GM23338 (cell line): ENCODE results near the gene CNGB1. TPM values are rescaled to one million over a fixed set of nuclear protein-coding genes. Genes with fewer than 3 reads are reported as not detected.

Source experiments
- ATAC-seq: fragments of 200-7000 bp; cut with Tn5 transposase; 3 replicates; pipeline ENCODE4 v1.9.1; 2020
- DNase-seq: peaks from one replicate; pipeline ENCODE4 v3.0.0-alpha.2; 2015; ENCODE audit warnings: low spot score
- H2AFZ ChIP-seq: fragments of 200-600 bp; sonication (generic); 2 replicates; pipeline ENCODE4 v1.8.0; 2016; ENCODE audit warnings: antibody characterized with exemption, mild to moderate bottlenecking, moderate library complexity
- H3F3A ChIP-seq: fragments of 200-600 bp; sonication (generic); replicated peaks from 2 replicates; pipeline ENCODE4 v1.8.0; 2017; ENCODE audit warnings: antibody characterized with exemption, mixed run types, low read depth
- H3K27ac ChIP-seq: fragments of 200-600 bp; sonication (generic); 2 replicates; pipeline ENCODE4 v1.6.1; 2016; ENCODE audit warnings: low read depth
- H3K27me3 ChIP-seq: fragments of 200-600 bp; sonication (generic); 2 replicates; pipeline ENCODE4 v1.8.0; 2016; ENCODE audit warnings: mild to moderate bottlenecking, mixed run types, moderate library complexity; ENCODE audit not compliant: insufficient read depth
- H3K36me3 ChIP-seq: fragments of 200-600 bp; sonication (generic); 2 replicates; pipeline ENCODE4 v1.8.0; 2016; ENCODE audit warnings: mild to moderate bottlenecking; ENCODE audit not compliant: insufficient read depth
- H3K4me1 ChIP-seq: fragments of 200-600 bp; sonication (generic); 2 replicates; pipeline ENCODE4 v1.8.0; 2016; ENCODE audit warnings: mild to moderate bottlenecking, moderate library complexity; ENCODE audit not compliant: insufficient read depth
- H3K4me2 ChIP-seq: fragments of 200-600 bp; sonication (generic); 2 replicates; pipeline ENCODE4 v1.7.1; 2017; ENCODE audit warnings: mixed run types
- H3K4me3 ChIP-seq: fragments of 200-600 bp; sonication (generic); 2 replicates; pipeline ENCODE4 v1.6.1; 2016; ENCODE audit warnings: mixed run types
- H3K79me2 ChIP-seq: fragments of 200-600 bp; sonication (generic); replicated peaks from 2 replicates; pipeline ENCODE4 v1.8.0; 2017; ENCODE audit warnings: mild to moderate bottlenecking; ENCODE audit not compliant: insufficient read depth
- H3K9me2 ChIP-seq: fragments of 200-600 bp; sonication (generic); 2 replicates; pipeline ENCODE4 v1.8.0; 2017; ENCODE audit not compliant: insufficient read depth
- H4K20me1 ChIP-seq: fragments of 200-600 bp; sonication (generic); replicated peaks from 2 replicates; pipeline ENCODE4 v1.8.0; 2017; ENCODE audit warnings: mild to moderate bottlenecking; ENCODE audit not compliant: insufficient read depth
- H3K27ac Mint-ChIP-seq: 2 replicates; pipeline ENCODE4 v1.8.0; 2020; ENCODE audit warnings: inconsistent platforms, mild to moderate bottlenecking, moderate library complexity, mixed read lengths
- H3K27me3 Mint-ChIP-seq: 3 replicates; pipeline ENCODE4 v1.8.0; 2022; ENCODE audit warnings: low read depth, mild to moderate bottlenecking, moderate library complexity, mixed read lengths, inconsistent platforms; ENCODE audit not compliant: insufficient read depth, poor library complexity
- H3K36me3 Mint-ChIP-seq: 3 replicates; pipeline ENCODE4 v1.8.0; 2021; ENCODE audit warnings: low read depth, mild to moderate bottlenecking, inconsistent platforms, moderate library complexity, mixed read lengths
- H3K4me1 Mint-ChIP-seq: 3 replicates; pipeline ENCODE4 v1.8.0; 2020; ENCODE audit warnings: mild to moderate bottlenecking, inconsistent platforms, mixed read lengths
- H3K4me3 Mint-ChIP-seq: 3 replicates; pipeline ENCODE4 v1.8.0; 2021; ENCODE audit warnings: moderate library complexity, mild to moderate bottlenecking, inconsistent platforms, mixed read lengths
- H3K9me3 Mint-ChIP-seq: 3 replicates; pipeline ENCODE4 v1.8.0; 2020; ENCODE audit warnings: moderate library complexity, mild to moderate bottlenecking, inconsistent platforms, mixed read lengths
- CREB1 ChIP-seq: fragments of 250-450 bp; sonication (Bioruptor Pico); IDR thresholded peaks from 2 replicates; pipeline ENCODE4 v1.5.0; 2020; ENCODE audit warnings: low read depth, mild to moderate bottlenecking, moderate library complexity
- EZH2 ChIP-seq: fragments of 200-600 bp; sonication (generic); IDR thresholded peaks from one replicate; pipeline ENCODE4 v1.8.0; 2017; ENCODE audit warnings: antibody characterized with exemption, mild to moderate bottlenecking, low read depth; ENCODE audit not compliant: unreplicated experiment
- EZH2phosphoT487 ChIP-seq: fragments of 200-600 bp; sonication (generic); IDR thresholded peaks from one replicate; pipeline ENCODE4 v1.8.1; 2018; ENCODE audit warnings: antibody characterized with exemption; ENCODE audit not compliant: unreplicated experiment
- NANOG ChIP-seq: IDR thresholded peaks from 2 replicates; pipeline ENCODE4 v1.6.1; 2016; ENCODE audit warnings: antibody characterized with exemption, borderline replicate concordance
- POLR2AphosphoS5 ChIP-seq: IDR thresholded peaks from 2 replicates; pipeline ENCODE4 v1.6.1; 2016; ENCODE audit warnings: antibody characterized with exemption, low read depth
- STAT1 ChIP-seq: IDR thresholded peaks from one replicate; pipeline ENCODE4 v1.6.1; 2016; ENCODE audit warnings: antibody characterized with exemption; ENCODE audit not compliant: unreplicated experiment
- ZNF114 ChIP-seq: fragments of 250-450 bp; sonication (Bioruptor Pico); IDR thresholded peaks from 2 replicates; pipeline ENCODE4 v1.5.0; 2020; ENCODE audit warnings: mild to moderate bottlenecking, moderate library complexity
- ZNF331 ChIP-seq: fragments of 250-450 bp; sonication (Bioruptor Pico); IDR thresholded peaks from 2 replicates; pipeline ENCODE4 v1.5.0; 2020; ENCODE audit warnings: low read depth, mild to moderate bottlenecking, moderate library complexity
- polyA plus RNA-seq: library from polyadenylated mRNA; unstranded; fragments of >200 nt; fragmentation: Nextera tagmentation; extraction: Ambion mirVana; gene quantifications from 2 replicates; pipeline ENCODE4 v1.2.1, GENCODE V29; 2016
- total RNA-seq: library from RNA; depleted of rRNA; stranded (reverse); fragments of >200 nt; shearing (Covaris generic); gene quantifications from 2 replicates; pipeline ENCODE4 v1.2.3, GENCODE V29; 2014
- TF ChIP-seq, protein P1 (sequence below): IDR thresholded peaks from 2 replicates; pipeline ENCODE4 v1.6.1; 2016; ENCODE audit warnings: antibody characterized with exemption
- TF ChIP-seq, protein P2 (sequence below), 2 experiments: fragments of 200-600 bp in 1 of 2; sonication (generic) in 1 of 2; conservative IDR thresholded peaks; 2 replicates each; pipeline versions ENCODE4 v1.5.1 to v1.6.1; 2016 to 2017; ENCODE audit warnings: antibody characterized with exemption in 2 of 2, low read depth in 2 of 2, mild to moderate bottlenecking in 2 of 2, moderate library complexity in 1 of 2
- TF ChIP-seq, protein P3 (sequence below): IDR thresholded peaks from one replicate; pipeline ENCODE4 v1.6.1; 2018; ENCODE audit warnings: antibody characterized with exemption; ENCODE audit not compliant: unreplicated experiment

The CNGB1 gene
- total and polyA plus RNA-seq, 2 experiments from 2014 or later, result not detected

DNA sequence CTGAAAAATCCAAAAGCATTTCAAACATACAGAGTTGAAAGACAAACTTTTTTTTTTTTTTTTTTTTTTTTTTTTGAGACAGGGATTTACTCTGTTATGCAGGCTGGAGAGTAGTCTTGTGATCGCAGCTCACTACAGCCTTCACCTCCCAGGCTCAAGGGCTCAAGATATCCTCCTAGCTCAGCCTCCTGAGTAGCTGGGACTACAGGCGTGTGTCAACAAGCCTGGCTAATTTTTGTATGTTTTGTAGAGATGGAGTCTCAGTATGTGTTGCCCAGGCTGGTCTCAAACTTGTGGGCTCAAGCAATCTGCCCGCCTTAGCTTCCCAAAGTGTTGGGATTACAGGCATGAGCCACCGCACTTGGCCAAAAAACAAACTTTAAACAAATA, 104.4 kb downstream of the CNGB1 start:
- Histone ChIP-seq H4K20me1 (no peaks in the 10 kb centered on the region), H3K27ac (no peak overlapping the region), H3K4me1 (peaks cover 25% of the 10 kb centered on the region), H3K79me2 (no peaks in the 10 kb centered on the region), H3K4me3 (no peak overlapping the region), H3K4me2 (no peak overlapping the region), H3K36me3 (no peaks in the 10 kb centered on the region), H3K27me3 (no peaks in the 10 kb centered on the region), H2AFZ (no peak overlapping the region), H3F3A (no peaks in the 10 kb centered on the region), H3K9me2 (no peaks in the 10 kb centered on the region)
- peaks cover 23% of the 10 kb centered on the region for H3K4me1 Mint-ChIP-seq
- ATAC-seq (no peak), DNase-seq (no peak)
- H3K4me3 Mint-ChIP-seq, result no peak overlapping the region
- TF ChIP-seq, protein P1, sequence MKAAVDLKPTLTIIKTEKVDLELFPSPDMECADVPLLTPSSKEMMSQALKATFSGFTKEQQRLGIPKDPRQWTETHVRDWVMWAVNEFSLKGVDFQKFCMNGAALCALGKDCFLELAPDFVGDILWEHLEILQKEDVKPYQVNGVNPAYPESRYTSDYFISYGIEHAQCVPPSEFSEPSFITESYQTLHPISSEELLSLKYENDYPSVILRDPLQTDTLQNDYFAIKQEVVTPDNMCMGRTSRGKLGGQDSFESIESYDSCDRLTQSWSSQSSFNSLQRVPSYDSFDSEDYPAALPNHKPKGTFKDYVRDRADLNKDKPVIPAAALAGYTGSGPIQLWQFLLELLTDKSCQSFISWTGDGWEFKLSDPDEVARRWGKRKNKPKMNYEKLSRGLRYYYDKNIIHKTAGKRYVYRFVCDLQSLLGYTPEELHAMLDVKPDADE, result no peak
- TF ChIP-seq STAT1, result no peak
- peaks cover 4% of the 10 kb centered on the region for H3K27me3 Mint-ChIP-seq
- no peaks in the 10 kb centered on the region for H3K36me3 Mint-ChIP-seq
- no peak overlapping the region for H3K27ac Mint-ChIP-seq
- H3K9me3 Mint-ChIP-seq, result no peaks in the 10 kb centered on the region

DNA sequence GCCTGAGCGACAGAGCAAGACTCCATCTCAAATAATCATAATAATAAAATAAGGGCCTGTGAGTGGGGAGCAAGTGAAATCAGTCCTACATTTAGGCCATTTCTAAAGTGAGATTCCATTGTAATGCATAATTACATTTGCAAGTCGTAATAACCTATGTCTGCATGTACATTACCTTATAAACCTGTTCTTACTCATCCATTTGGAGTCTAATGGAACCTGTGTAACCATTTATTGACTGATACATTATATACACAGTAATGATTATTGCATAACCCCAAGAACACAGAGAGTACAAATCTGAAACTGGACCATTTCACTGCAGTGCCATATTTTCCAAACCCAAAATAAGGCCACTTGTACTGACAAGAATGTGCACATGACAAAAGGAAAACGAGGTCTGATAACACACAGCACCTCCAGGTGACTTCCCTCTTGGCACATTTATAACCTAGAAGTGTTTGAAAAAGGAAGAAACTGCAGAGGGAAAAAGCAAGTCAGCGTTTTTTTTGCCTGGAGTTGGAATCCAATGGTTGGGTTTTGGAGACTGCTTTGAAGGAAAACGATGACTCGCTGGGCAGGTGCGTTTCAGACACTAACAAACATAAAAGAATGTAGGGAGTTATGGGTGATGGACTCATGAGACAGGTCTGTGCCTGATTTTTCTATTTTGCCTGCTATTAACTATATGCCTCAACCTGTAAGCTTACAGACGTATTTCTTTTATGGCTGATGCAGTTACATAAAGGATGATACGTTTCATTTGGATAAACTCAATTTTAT, 105.0 kb downstream of the CNGB1 start:
- H3K4me3 Mint-ChIP-seq, result no peak overlapping the region

More for the DNA sequence above, 105.0 kb downstream of the CNGB1 start:
- Histone ChIP-seq H3K27me3 (no peaks in the 10 kb centered on the region), H3K4me2 (no peak overlapping the region), H4K20me1 (no peaks in the 10 kb centered on the region), H3K4me3 (no peak overlapping the region), H3K79me2 (no peaks in the 10 kb centered on the region), H3K9me2 (no peaks in the 10 kb centered on the region), H3K36me3 (no peaks in the 10 kb centered on the region), H3K27ac (no peak overlapping the region), H3F3A (no peaks in the 10 kb centered on the region), H2AFZ (no peak overlapping the region), H3K4me1 (peaks cover 25% of the 10 kb centered on the region)
- Mint-ChIP-seq H3K4me1 (peaks cover 23% of the 10 kb centered on the region), H3K36me3 (no peaks in the 10 kb centered on the region), H3K27ac (no peak overlapping the region), H3K27me3 (peaks cover 4% of the 10 kb centered on the region), H3K9me3 (no peaks in the 10 kb centered on the region)
- no peak for DNase-seq
- TF ChIP-seq EZH2phosphoT487, result no peak
- TF ChIP-seq EZH2, result no peak
- no peak for TF ChIP-seq NANOG
- no peak for TF ChIP-seq CREB1 (CRISPR knock-in tag)
- TF ChIP-seq ZNF114, result no peak
- TF ChIP-seq, protein P2, sequence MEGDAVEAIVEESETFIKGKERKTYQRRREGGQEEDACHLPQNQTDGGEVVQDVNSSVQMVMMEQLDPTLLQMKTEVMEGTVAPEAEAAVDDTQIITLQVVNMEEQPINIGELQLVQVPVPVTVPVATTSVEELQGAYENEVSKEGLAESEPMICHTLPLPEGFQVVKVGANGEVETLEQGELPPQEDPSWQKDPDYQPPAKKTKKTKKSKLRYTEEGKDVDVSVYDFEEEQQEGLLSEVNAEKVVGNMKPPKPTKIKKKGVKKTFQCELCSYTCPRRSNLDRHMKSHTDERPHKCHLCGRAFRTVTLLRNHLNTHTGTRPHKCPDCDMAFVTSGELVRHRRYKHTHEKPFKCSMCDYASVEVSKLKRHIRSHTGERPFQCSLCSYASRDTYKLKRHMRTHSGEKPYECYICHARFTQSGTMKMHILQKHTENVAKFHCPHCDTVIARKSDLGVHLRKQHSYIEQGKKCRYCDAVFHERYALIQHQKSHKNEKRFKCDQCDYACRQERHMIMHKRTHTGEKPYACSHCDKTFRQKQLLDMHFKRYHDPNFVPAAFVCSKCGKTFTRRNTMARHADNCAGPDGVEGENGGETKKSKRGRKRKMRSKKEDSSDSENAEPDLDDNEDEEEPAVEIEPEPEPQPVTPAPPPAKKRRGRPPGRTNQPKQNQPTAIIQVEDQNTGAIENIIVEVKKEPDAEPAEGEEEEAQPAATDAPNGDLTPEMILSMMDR (conservative IDR thresholded peaks at IDR 0.05; ENCODE audit: low read depth in 2 of 2), result no peak
- TF ChIP-seq POLR2AphosphoS5, result no peak
- TF ChIP-seq, protein P3, sequence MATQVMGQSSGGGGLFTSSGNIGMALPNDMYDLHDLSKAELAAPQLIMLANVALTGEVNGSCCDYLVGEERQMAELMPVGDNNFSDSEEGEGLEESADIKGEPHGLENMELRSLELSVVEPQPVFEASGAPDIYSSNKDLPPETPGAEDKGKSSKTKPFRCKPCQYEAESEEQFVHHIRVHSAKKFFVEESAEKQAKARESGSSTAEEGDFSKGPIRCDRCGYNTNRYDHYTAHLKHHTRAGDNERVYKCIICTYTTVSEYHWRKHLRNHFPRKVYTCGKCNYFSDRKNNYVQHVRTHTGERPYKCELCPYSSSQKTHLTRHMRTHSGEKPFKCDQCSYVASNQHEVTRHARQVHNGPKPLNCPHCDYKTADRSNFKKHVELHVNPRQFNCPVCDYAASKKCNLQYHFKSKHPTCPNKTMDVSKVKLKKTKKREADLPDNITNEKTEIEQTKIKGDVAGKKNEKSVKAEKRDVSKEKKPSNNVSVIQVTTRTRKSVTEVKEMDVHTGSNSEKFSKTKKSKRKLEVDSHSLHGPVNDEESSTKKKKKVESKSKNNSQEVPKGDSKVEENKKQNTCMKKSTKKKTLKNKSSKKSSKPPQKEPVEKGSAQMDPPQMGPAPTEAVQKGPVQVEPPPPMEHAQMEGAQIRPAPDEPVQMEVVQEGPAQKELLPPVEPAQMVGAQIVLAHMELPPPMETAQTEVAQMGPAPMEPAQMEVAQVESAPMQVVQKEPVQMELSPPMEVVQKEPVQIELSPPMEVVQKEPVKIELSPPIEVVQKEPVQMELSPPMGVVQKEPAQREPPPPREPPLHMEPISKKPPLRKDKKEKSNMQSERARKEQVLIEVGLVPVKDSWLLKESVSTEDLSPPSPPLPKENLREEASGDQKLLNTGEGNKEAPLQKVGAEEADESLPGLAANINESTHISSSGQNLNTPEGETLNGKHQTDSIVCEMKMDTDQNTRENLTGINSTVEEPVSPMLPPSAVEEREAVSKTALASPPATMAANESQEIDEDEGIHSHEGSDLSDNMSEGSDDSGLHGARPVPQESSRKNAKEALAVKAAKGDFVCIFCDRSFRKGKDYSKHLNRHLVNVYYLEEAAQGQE, result no peak
- TF ChIP-seq STAT1, result no peak
- TF ChIP-seq ZNF331 (CRISPR knock-in tag), result no peak
- no peak for ATAC-seq
